Activated naive CD8-positive, alpha-beta T cell treated with anti-CD3 and anti-CD28 coated beads, Interleukin-2, amount 10 ng/mL, durations not matched to agents 7 days and 5 days (primary cell): ENCODE results near the gene DZIP1L. TPM values are rescaled to one million over a fixed set of nuclear protein-coding genes. Genes with fewer than 3 reads are reported as not detected.
"Not testable (repeated sequence)": the region's sequence is repeated elsewhere in the genome, so short reads cannot be mapped to it uniquely, and the experiment has no call there.

Experiments
- ATAC-seq: fragments of 150-1000 bp; cut with Tn5 transposase; one replicate; pipeline ENCODE4 v1.10.0; 2021; ENCODE audit warnings: low read depth, moderate library complexity
- POLR2A ChIA-PET: fragments of 350-600 bp; sonication (Branson Sonifier 250); formaldehyde crosslinking; loops from one replicate; lab custom pipeline; 2021; ENCODE audit warnings: antibody characterized with exemption; lab: Charles Lee
- DNase-seq: peaks from one replicate; pipeline ENCODE4 v3.0.0; 2021
- H3K27ac Mint-ChIP-seq: one replicate; pipeline ENCODE4 v1.8.0; 2022; ENCODE audit warnings: mild to moderate bottlenecking, mixed read lengths
- H3K27me3 Mint-ChIP-seq: one replicate; pipeline ENCODE4 v1.8.0; 2022; ENCODE audit warnings: mild to moderate bottlenecking, moderate library complexity, mixed read lengths
- H3K36me3 Mint-ChIP-seq: one replicate; pipeline ENCODE4 v1.8.0; 2021; ENCODE audit warnings: mild to moderate bottlenecking, mixed read lengths
- H3K4me1 Mint-ChIP-seq: one replicate; pipeline ENCODE4 v1.8.0; 2021; ENCODE audit warnings: mixed read lengths
- H3K4me3 Mint-ChIP-seq: one replicate; pipeline ENCODE4 v1.8.0; 2022; ENCODE audit warnings: mild to moderate bottlenecking, moderate library complexity, mixed read lengths
- H3K9me3 Mint-ChIP-seq: one replicate; pipeline ENCODE4 v1.8.0; 2021; ENCODE audit warnings: mixed read lengths
- total RNA-seq, 2 experiments: library from RNA; stranded (reverse); gene quantifications; one replicate each; pipeline ENCODE4 v1.2.3, GENCODE V29; 2021

The DZIP1L gene
- total RNA-seq, 2 experiments from 2014 or later, result 0.40 TPM; not detected in 1

GRCh38 chr3:138127636-138128365 lies 12.4 kb upstream of the DZIP1L start:
- Mint-ChIP-seq H3K27me3 (peaks cover 23% of the 10 kb centered on the region), H3K27ac (no peak overlapping the region), H3K36me3 (no peaks in the 10 kb centered on the region), H3K4me1 (no peaks in the 10 kb centered on the region), H3K9me3 (no peaks in the 10 kb centered on the region), H3K4me3 (no peak overlapping the region)
- POLR2A ChIA-PET, result interaction anchor here (0.5 kb wide), 1 partner anchor 127 kb away, joined by 3 read pairs; no protein-coding TSS in a partner anchor
- DNase-seq (no peak), ATAC-seq (no peak)

GRCh38 chr3:138125548-138126221 lies 10.3 kb upstream of the DZIP1L start:
- no peaks in the 10 kb centered on the region for H3K36me3 Mint-ChIP-seq
- ATAC-seq (no peak), DNase-seq (no peak)
- no peaks in the 10 kb centered on the region for H3K9me3 Mint-ChIP-seq
- POLR2A ChIA-PET, result no interaction called here
- peaks cover 20% of the 10 kb centered on the region for H3K27me3 Mint-ChIP-seq
- no peak overlapping the region for H3K27ac Mint-ChIP-seq
- no peak overlapping the region for H3K4me3 Mint-ChIP-seq
- H3K4me1 Mint-ChIP-seq, result no peaks in the 10 kb centered on the region

- POLR2A ChIA-PET, result no interaction called here
- Mint-ChIP-seq H3K4me3 (no peak overlapping the region), H3K27me3 (peaks cover 15% of the 10 kb centered on the region), H3K9me3 (no peaks in the 10 kb centered on the region), H3K4me1 (no peaks in the 10 kb centered on the region), H3K36me3 (no peaks in the 10 kb centered on the region), H3K27ac (no peak overlapping the region)
- ATAC-seq, result no peak
- no peak for DNase-seq
Observed at GRCh38 chr3:138124706-138125355, 9.4 kb upstream of the DZIP1L start.

- ATAC-seq, result no peak
- Mint-ChIP-seq H3K36me3 (no peaks in the 10 kb centered on the region), H3K4me1 (no peaks in the 10 kb centered on the region)
Observed at GRCh38 chr3:138124188-138124587, 8.8 kb upstream of the DZIP1L start.

GRCh38 chr3:138119423-138119766 lies 4.0 kb upstream of the DZIP1L start:
- peaks cover 26% of the 10 kb centered on the region for H3K27me3 Mint-ChIP-seq

More at GRCh38 chr3:138124188-138124587, 8.8 kb upstream of the DZIP1L start:
- Mint-ChIP-seq H3K27ac (no peak overlapping the region), H3K27me3 (peaks cover 15% of the 10 kb centered on the region), H3K9me3 (no peaks in the 10 kb centered on the region), H3K4me3 (no peak overlapping the region)
- DNase-seq, result no peak
- POLR2A ChIA-PET, result no interaction called here

GRCh38 chr3:138118612-138119422 lies 3.4 kb upstream of the DZIP1L start:
- no peaks in the 10 kb centered on the region for H3K9me3 Mint-ChIP-seq
- ATAC-seq, result peak; percentile 51
- H3K4me1 Mint-ChIP-seq, result peaks cover 4% of the 10 kb centered on the region
- H3K27ac Mint-ChIP-seq, result no peak overlapping the region
- H3K27me3 Mint-ChIP-seq, result peaks cover 26% of the 10 kb centered on the region
- no peaks in the 10 kb centered on the region for H3K36me3 Mint-ChIP-seq
- POLR2A ChIA-PET, result interaction anchor here (0.6 kb wide), 1 partner anchor 50 kb away, joined by 3 read pairs; no protein-coding TSS in a partner anchor
- peak; percentile 61 for DNase-seq
- no peak overlapping the region for H3K4me3 Mint-ChIP-seq

More at GRCh38 chr3:138119423-138119766, 4.0 kb upstream of the DZIP1L start:
- ATAC-seq (no peak), DNase-seq (no peak)
- Mint-ChIP-seq H3K27ac (no peak overlapping the region), H3K4me3 (no peak overlapping the region), H3K36me3 (no peaks in the 10 kb centered on the region), H3K4me1 (peaks cover 4% of the 10 kb centered on the region), H3K9me3 (no peaks in the 10 kb centered on the region)
- POLR2A ChIA-PET, result no interaction called here

GRCh38 chr3:138114431-138114918 lies 933 bp downstream of the DZIP1L start:
- POLR2A ChIA-PET, result no interaction called here
- Mint-ChIP-seq H3K36me3 (no peaks in the 10 kb centered on the region), H3K4me3 (peak overlapping the region; percentile 84), H3K27ac (no peak overlapping the region), H3K9me3 (no peaks in the 10 kb centered on the region), H3K27me3 (peaks cover 24% of the 10 kb centered on the region), H3K4me1 (peaks cover 4% of the 10 kb centered on the region)
- ATAC-seq (no peak), DNase-seq (no peak)

- no peaks in the 10 kb centered on the region for H3K36me3 Mint-ChIP-seq
- H3K27ac Mint-ChIP-seq, result no peak overlapping the region
- no peaks in the 10 kb centered on the region for H3K9me3 Mint-ChIP-seq
- H3K4me3 Mint-ChIP-seq, result no peak overlapping the region
- ATAC-seq, result no peak
- POLR2A ChIA-PET, result no interaction called here
- peaks cover 24% of the 10 kb centered on the region for H3K27me3 Mint-ChIP-seq
- H3K4me1 Mint-ChIP-seq, result peaks cover 3% of the 10 kb centered on the region
- no peak for DNase-seq
Observed at GRCh38 chr3:138113326-138113725, 2.1 kb downstream of the DZIP1L start.

GRCh38 chr3:138112362-138112761 lies 3.0 kb downstream of the DZIP1L start:
- ATAC-seq (no peak), DNase-seq (no peak)
- Mint-ChIP-seq H3K4me1 (peaks cover 3% of the 10 kb centered on the region), H3K36me3 (no peaks in the 10 kb centered on the region), H3K27me3 (peaks cover 24% of the 10 kb centered on the region), H3K4me3 (no peak overlapping the region), H3K9me3 (no peaks in the 10 kb centered on the region), H3K27ac (no peak overlapping the region)
- POLR2A ChIA-PET, result no interaction called here

GRCh38 chr3:138105598-138105997 lies 9.8 kb downstream of the DZIP1L start:
- Mint-ChIP-seq H3K9me3 (no peaks in the 10 kb centered on the region), H3K4me1 (no peaks in the 10 kb centered on the region), H3K27me3 (peaks cover 5% of the 10 kb centered on the region), H3K4me3 (no peak overlapping the region), H3K36me3 (no peaks in the 10 kb centered on the region), H3K27ac (no peak overlapping the region)
- POLR2A ChIA-PET, result no interaction called here
- DNase-seq, result no peak
- no peak for ATAC-seq

GRCh38 chr3:138103466-138103865 lies 11.9 kb downstream of the DZIP1L start:
- POLR2A ChIA-PET, result no interaction called here
- Mint-ChIP-seq H3K36me3 (no peaks in the 10 kb centered on the region), H3K9me3 (no peaks in the 10 kb centered on the region), H3K4me1 (no peaks in the 10 kb centered on the region), H3K4me3 (no peak overlapping the region), H3K27me3 (peaks cover 4% of the 10 kb centered on the region), H3K27ac (no peak overlapping the region)
- DNase-seq (no peak), ATAC-seq (no peak)

- POLR2A ChIA-PET, H3K4me3 Mint-ChIP-seq, H3K27me3 Mint-ChIP-seq, ATAC-seq, DNase-seq, H3K4me1 Mint-ChIP-seq, H3K36me3 Mint-ChIP-seq, H3K9me3 Mint-ChIP-seq, H3K27ac Mint-ChIP-seq: not testable (repeated sequence)
Observed at GRCh38 chr3:138101351-138101940, 14.0 kb downstream of the DZIP1L start.

GRCh38 chr3:138099417-138099816 lies 16.0 kb downstream of the DZIP1L start:
- no peak for DNase-seq
- Mint-ChIP-seq H3K9me3 (no peaks in the 10 kb centered on the region), H3K27me3 (peaks cover 10% of the 10 kb centered on the region), H3K4me3 (no peak overlapping the region), H3K27ac (no peak overlapping the region), H3K36me3 (no peaks in the 10 kb centered on the region), H3K4me1 (no peaks in the 10 kb centered on the region)
- POLR2A ChIA-PET, result no interaction called here
- ATAC-seq, result no peak
